Cardiac atrium fibroblast (primary cell): ENCODE measurements around the gene H2AZ2. TPM values are rescaled to one million over a fixed set of nuclear protein-coding genes. Genes with fewer than 3 reads are reported as not detected.

Experiments
- total RNA-seq: library from RNA; depleted of rRNA; stranded (reverse); fragments of >200 nt; gene quantifications from 2 replicates; pipeline ENCODE4 v1.2.3, GENCODE V29; 2015

The H2AZ2 gene
- total RNA-seq: 83.8 and 139 TPM in 2 replicates

DNA sequence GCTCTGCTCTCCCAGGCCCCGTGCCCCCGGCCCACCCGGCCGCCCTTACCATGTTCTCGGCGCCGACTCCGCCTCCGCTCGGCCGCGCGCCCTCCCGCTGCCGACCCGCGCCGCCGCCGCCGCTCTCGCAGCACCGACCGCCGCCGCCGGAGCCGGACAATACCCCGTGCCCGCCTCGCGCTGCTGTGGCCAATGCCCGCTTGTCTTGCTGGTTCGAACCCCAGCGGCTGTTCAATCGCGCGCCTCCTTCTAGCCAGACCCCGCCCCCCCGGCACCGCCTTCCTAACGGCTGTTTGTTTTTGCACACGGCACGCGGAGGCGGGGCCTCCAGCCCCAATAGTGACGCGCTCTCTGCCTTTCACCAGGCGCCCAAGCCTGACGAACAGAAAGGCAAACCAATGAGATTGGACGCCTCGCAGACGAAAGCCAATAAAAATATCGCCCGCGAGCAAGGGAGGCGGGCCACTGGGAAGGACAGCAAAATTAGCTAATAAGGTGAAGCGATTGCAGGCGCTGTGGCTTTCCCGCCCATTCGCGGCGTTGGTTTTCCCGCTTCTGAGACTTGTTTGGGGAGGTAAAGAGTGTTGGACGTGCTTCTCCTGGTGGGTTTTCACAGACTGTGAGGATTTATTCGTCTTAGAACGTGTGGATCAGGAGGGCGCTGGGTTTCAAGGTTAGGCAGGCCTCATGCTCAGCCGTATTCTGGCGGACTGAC lies at the start of gene H2AZ2:
H2AZ2 (minus strand) TSS at position 168 of the 715 bp plus-strand sequence; CDS start at position 52, 116 bp downstream.

DNA sequence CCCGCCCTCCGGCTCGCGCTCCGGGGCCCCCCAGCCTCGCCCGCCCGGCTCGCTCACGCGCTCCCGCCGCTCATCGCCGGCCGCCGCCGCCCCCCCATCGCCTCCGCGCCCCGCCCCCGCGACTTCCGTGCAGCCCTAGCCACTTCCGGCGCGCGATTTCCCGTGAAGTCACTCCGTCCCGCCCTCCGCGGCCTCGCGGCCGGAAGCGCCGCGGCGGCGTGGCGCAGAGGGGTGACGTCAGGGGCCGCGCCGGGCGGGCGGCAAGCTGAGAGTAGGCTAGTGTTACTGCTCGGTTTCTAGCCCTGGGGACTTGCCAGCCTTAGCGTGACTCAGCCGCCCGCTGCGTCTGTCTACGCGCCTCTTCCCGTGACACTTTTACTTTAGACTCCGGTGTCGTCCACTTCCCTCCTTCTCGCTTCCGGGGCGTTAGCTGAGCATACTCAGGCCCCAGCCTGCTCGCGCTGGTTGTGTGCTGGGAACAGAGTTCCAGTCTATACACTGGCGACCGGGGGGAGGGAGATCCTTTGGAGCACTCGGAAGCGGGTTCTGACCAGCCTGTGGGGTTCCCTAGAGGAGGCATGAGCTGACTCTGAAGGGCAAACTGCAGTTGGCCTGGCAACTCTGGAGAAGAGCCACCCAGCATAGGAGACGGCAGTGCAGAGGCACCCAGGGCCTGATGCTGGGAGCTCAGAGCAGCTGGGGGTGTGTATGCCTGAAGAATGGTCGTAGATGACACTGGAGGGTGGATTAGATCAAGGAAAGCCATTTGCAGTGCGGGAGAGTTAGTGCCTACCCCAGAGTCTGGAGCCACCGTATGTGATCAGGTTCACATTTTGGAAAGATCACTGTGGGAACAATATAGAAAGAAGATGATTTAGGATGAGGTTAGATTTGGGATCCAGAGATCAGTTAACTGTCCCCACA lies 37.8 kb upstream of the H2AZ2 start, which contains the start of gene PURB:
PURB (minus strand) TSS at position 137 of the 924 bp plus-strand sequence. CDS start 182 bp downstream, outside the sequence.

DNA sequence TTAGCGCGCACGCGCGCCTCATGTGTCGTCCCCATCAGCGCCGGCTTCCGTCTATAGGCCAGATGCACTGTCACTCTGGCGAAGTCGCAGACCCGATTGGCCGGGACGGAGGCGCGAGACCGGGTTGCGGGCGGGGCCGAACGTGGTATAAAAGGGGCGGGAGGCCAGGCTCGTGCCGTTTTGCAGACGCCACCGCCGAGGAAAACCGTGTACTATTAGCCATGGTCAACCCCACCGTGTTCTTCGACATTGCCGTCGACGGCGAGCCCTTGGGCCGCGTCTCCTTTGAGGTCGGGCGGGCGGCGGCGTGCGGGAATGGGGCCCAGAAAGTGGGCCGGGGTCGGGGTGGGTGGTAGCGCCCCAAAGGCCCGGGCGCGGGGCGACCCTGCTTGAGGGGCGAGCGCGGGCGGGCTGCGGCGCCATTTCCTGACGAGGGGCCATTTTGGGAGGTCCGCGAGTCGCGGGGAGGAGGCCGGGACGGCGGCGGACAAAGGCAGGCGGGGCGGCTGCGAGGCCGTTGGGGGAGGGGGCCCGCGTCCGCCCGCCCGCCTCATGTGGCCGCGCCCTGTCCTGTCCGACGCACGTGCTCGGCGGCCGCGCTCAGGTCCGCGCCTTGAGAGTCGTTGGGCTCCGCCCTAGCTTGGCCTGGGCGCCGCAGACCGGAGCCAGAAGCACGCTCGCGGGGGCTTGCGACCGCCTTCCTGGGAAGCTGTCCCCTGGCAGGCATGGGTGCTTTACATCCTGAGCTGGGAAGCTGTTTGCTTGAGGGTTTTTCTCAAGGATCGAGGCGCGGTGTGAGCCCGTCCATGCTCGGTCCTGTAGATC lies 51.2 kb downstream of the H2AZ2 start, which contains the start of gene PPIA:
PPIA (plus strand) TSS at position 178 of the 825 bp plus-strand sequence; CDS start at position 222, 44 bp downstream.

Other genes with a start within 250 kb of the H2AZ2 start
- 58.9 and 69.7 TPM in 2 replicates for gene OGDH, start 241.5 kb downstream of the H2AZ2 start, total RNA-seq
- gene ZMIZ2, start 99.2 kb downstream of the H2AZ2 start, total RNA-seq: 11.7 TPM in 2 replicates
- 3,489 and 3,534 TPM in 2 replicates for gene PPIA, start 51.4 kb downstream of the H2AZ2 start, total RNA-seq
- gene PURB, start 37.4 kb upstream of the H2AZ2 start, total RNA-seq: 7.6 and 13.1 TPM in 2 replicates
- gene MYO1G, start 130.9 kb upstream of the H2AZ2 start, total RNA-seq: not detected in 2 replicates
- 43.9 and 49.1 TPM in 2 replicates for gene CCM2, start 152.1 kb upstream of the H2AZ2 start, total RNA-seq
- 1.5 and 2.3 TPM in 2 replicates for gene NACAD, start 240.9 kb upstream of the H2AZ2 start, total RNA-seq